ENCODE results near the gene AKAP13. TPM values are rescaled to one million over a fixed set of nuclear protein-coding genes. Genes with fewer than 3 reads are reported as not detected.

Gene AKAP13
- total RNA-seq, 1 experiment from 2014 or later = 49.6 TPM

DNA sequence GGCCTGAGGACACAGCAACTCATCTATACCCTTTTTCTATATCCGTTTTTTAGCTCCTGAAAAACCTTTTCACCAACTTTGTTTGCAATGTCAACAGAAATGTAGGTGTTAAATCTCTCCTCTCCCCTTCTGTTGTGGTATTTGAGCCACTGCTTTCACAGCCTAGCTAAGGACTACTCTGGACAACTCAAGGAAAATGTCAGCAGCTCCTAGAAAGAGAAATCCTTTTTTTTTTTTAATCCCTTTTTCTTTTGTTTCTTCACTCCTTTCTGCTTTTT lies 237.8 kb downstream of the AKAP13 start:
- BruUV-seq (replicated peaks) = no TSS peak
- ChIA-PET CTCF (interaction anchor here (1.1 kb wide), 1 partner anchor 132 kb away, joined by 4 read pairs; no protein-coding TSS in a partner anchor), POLR2A (no interaction called here)
- Histone ChIP-seq H3K36me3 (ENCODE audit: control insufficient read depth, insufficient read depth, low read length) (no peaks in the 10 kb centered on the region), H3K27me3 (replicated peaks; ENCODE audit: control insufficient read depth, insufficient read depth, low read length) (no peaks in the 10 kb centered on the region), H3K4me3 (ENCODE audit: low read depth, low read length) (no peak overlapping the region), H3K4me1 (peaks cover 8% of the 10 kb centered on the region), H3K9me3 (no peaks in the 10 kb centered on the region)
- no peak overlapping the region for H3K4me3 Mint-ChIP-seq (ENCODE audit: unreplicated experiment)
- intact Hi-C loops (cut with micrococcal nuclease; ENCODE audit: unreplicated experiment) = no loop called here
- no peaks in the 10 kb centered on the region for H3K9me3 Mint-ChIP-seq (ENCODE audit: unreplicated experiment)
- no peaks in the 10 kb centered on the region for H3K27me3 Mint-ChIP-seq (ENCODE audit: insufficient read depth, unreplicated experiment)
- TF ChIP-seq, protein P1, sequence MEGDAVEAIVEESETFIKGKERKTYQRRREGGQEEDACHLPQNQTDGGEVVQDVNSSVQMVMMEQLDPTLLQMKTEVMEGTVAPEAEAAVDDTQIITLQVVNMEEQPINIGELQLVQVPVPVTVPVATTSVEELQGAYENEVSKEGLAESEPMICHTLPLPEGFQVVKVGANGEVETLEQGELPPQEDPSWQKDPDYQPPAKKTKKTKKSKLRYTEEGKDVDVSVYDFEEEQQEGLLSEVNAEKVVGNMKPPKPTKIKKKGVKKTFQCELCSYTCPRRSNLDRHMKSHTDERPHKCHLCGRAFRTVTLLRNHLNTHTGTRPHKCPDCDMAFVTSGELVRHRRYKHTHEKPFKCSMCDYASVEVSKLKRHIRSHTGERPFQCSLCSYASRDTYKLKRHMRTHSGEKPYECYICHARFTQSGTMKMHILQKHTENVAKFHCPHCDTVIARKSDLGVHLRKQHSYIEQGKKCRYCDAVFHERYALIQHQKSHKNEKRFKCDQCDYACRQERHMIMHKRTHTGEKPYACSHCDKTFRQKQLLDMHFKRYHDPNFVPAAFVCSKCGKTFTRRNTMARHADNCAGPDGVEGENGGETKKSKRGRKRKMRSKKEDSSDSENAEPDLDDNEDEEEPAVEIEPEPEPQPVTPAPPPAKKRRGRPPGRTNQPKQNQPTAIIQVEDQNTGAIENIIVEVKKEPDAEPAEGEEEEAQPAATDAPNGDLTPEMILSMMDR (IDR thresholded peaks at IDR 0.05; ENCODE audit: insufficient read depth in 1 of 2, low read depth in 1 of 2, low read length in 1 of 2, severe bottlenecking in 1 of 2, unreplicated experiment in 1 of 2) = no peak
- peaks cover 7% of the 10 kb centered on the region for H3K4me1 Mint-ChIP-seq (ENCODE audit: low read depth, unreplicated experiment)
- no peak for DNase-seq
- no peaks in the 10 kb centered on the region for H3K36me3 Mint-ChIP-seq (ENCODE audit: insufficient read depth, unreplicated experiment)
- no peak overlapping the region for H3K27ac Mint-ChIP-seq (ENCODE audit: unreplicated experiment)

DNA sequence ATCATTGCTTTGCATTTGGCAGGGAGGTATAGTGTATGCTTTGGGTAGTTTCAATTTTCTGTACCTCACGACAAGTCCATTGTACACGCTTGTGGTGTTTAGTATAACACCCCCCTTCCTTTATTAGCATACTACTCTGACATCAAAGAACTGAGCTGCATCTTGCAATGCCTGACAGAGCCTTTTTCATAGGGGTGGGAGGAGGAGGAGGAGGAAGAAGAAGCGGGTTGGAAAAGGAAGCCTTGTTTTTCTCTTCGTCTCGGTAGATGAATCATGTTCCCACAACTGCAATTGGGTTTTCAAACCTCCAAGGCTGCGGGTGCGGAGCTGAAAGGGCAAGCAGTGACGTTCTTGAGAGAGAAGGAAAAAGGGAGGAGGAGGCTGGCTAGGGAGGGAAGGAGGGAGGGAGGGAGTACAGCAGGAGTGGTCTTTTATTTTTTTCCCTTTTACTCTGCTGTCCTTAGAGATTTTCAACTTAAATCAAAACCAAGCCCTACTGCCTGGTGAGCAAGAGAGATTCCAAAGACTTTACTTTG lies 238.6 kb downstream of the AKAP13 start:
- no TSS peak for BruUV-seq (replicated peaks)

DNA sequence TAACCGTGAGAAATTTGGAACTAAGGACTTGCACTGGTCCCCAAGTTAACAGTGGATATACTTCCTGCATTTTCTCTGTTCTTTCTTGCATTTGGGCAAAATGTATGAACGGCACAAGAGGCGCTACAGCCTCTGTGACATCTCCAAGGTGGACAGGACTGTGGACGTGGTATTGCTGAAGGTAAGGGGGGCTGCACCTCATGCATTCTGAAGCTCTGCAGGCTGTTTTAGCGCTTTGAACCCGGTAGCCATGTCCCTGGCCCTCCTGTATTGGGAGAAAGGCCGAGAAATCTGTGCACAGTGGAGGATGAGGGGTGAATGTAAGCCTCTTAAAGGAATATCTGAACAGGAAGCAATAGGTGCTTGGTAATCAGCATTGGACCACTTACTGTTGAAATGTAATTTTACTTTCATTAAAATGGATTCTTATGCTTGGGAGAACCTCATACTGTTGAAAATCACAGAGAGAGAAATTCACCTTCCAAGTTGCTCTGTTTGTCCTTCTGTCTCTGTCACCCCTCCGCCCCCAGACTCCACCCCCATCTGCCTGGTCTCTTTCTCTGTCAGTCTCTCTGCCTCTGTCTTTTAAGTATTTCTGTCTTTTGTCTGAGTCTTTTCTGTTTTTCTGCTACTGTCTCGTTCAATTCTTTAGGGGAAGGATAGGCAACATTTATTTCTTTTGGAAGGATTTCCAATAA lies 239.7 kb downstream of the AKAP13 start:
- no peak overlapping the region for H3K27ac Mint-ChIP-seq (ENCODE audit: unreplicated experiment)
- no peak for DNase-seq
- intact Hi-C loops (cut with micrococcal nuclease; ENCODE audit: unreplicated experiment) = no loop called here
- peaks cover 7% of the 10 kb centered on the region for H3K4me1 Mint-ChIP-seq (ENCODE audit: low read depth, unreplicated experiment)
- Histone ChIP-seq H3K36me3 (ENCODE audit: control insufficient read depth, insufficient read depth, low read length) (no peaks in the 10 kb centered on the region), H3K4me3 (ENCODE audit: low read depth, low read length) (no peak overlapping the region), H3K27me3 (replicated peaks; ENCODE audit: control insufficient read depth, insufficient read depth, low read length) (no peaks in the 10 kb centered on the region), H3K4me1 (peaks cover 8% of the 10 kb centered on the region), H3K9me3 (no peaks in the 10 kb centered on the region)
- ChIA-PET CTCF (no interaction called here), POLR2A (no interaction called here)
- no peaks in the 10 kb centered on the region for H3K27me3 Mint-ChIP-seq (ENCODE audit: insufficient read depth, unreplicated experiment)
- TF ChIP-seq, protein P1 (IDR thresholded peaks at IDR 0.05; ENCODE audit: insufficient read depth in 1 of 2, low read depth in 1 of 2, low read length in 1 of 2, severe bottlenecking in 1 of 2, unreplicated experiment in 1 of 2) = no peak
- no peaks in the 10 kb centered on the region for H3K9me3 Mint-ChIP-seq (ENCODE audit: unreplicated experiment)
- H3K4me3 Mint-ChIP-seq (ENCODE audit: unreplicated experiment) = no peak overlapping the region
- H3K36me3 Mint-ChIP-seq (ENCODE audit: insufficient read depth, unreplicated experiment) = no peaks in the 10 kb centered on the region
- no TSS peak for BruUV-seq (replicated peaks)

More for the DNA sequence above, 238.6 kb downstream of the AKAP13 start:
- Mint-ChIP-seq H3K4me1 (ENCODE audit: low read depth, unreplicated experiment) (peaks cover 7% of the 10 kb centered on the region), H3K27me3 (ENCODE audit: insufficient read depth, unreplicated experiment) (no peaks in the 10 kb centered on the region), H3K4me3 (ENCODE audit: unreplicated experiment) (no peak overlapping the region), H3K36me3 (ENCODE audit: insufficient read depth, unreplicated experiment) (no peaks in the 10 kb centered on the region), H3K27ac (ENCODE audit: unreplicated experiment) (no peak overlapping the region), H3K9me3 (ENCODE audit: unreplicated experiment) (no peaks in the 10 kb centered on the region)
- Histone ChIP-seq H3K4me1 (peaks cover 8% of the 10 kb centered on the region), H3K36me3 (ENCODE audit: control insufficient read depth, insufficient read depth, low read length) (no peaks in the 10 kb centered on the region), H3K27me3 (replicated peaks; ENCODE audit: control insufficient read depth, insufficient read depth, low read length) (no peaks in the 10 kb centered on the region), H3K9me3 (no peaks in the 10 kb centered on the region), H3K4me3 (ENCODE audit: low read depth, low read length) (no peak overlapping the region)
- intact Hi-C loops (cut with micrococcal nuclease; ENCODE audit: unreplicated experiment) = no loop called here
- no peak for DNase-seq
- ChIA-PET POLR2A (no interaction called here), CTCF (interaction anchor here (1.1 kb wide), 1 partner anchor 133 kb away, joined by 4 read pairs; no protein-coding TSS in a partner anchor)
- TF ChIP-seq, protein P1 (IDR thresholded peaks at IDR 0.05; ENCODE audit: insufficient read depth in 1 of 2, low read depth in 1 of 2, low read length in 1 of 2, severe bottlenecking in 1 of 2, unreplicated experiment in 1 of 2) = no peak
